CD4-positive, alpha-beta memory T cell (primary cell): Measurements from ENCODE around the gene ZNF48. TPM values are rescaled to one million over a fixed set of nuclear protein-coding genes. Genes with fewer than 3 reads are reported as not detected.

Source experiments
- CTCF ChIA-PET: fragments of 350-600 bp; sonication (Branson Sonifier 250); formaldehyde crosslinking; loops from one replicate; lab custom pipeline; 2021; ENCODE audit warnings: inconsistent platforms; ENCODE audit not compliant: partially characterized antibody; lab: Charles Lee
- POLR2A ChIA-PET: fragments of 350-600 bp; sonication (Branson Sonifier 250); formaldehyde crosslinking; loops from one replicate; lab custom pipeline; 2021; ENCODE audit not compliant: partially characterized antibody; lab: Charles Lee
- DNase-seq, 5 donors: peaks; one replicate each; pipeline versions ENCODE4 v3.0.0 to v3.0.0-alpha.2; 2020 to 2022; ENCODE audit warnings: mixed read lengths in 1 of 5
- H3K27ac ChIP-seq: one replicate; pipeline ENCODE4 v1.7.0; 2013; ENCODE audit warnings: low read depth, low read length
- H3K27me3 ChIP-seq: 2 replicates; pipeline ENCODE4 v1.7.0; 2013; ENCODE audit warnings: mild to moderate bottlenecking, low read length, moderate library complexity; ENCODE audit not compliant: insufficient read depth
- H3K36me3 ChIP-seq: 2 replicates; pipeline ENCODE4 v1.7.0; 2013; ENCODE audit warnings: mild to moderate bottlenecking, low read length, moderate library complexity; ENCODE audit not compliant: insufficient read depth
- H3K4me1 ChIP-seq: 2 replicates; pipeline ENCODE4 v1.7.0; 2013; ENCODE audit warnings: mild to moderate bottlenecking, low read length, moderate library complexity; ENCODE audit not compliant: insufficient read depth
- H3K4me3 ChIP-seq, 2 donors: one replicate each; pipeline ENCODE4 v1.7.0; 2013; ENCODE audit warnings: low read length in 2 of 2, mild to moderate bottlenecking in 1 of 2
- H3K9me3 ChIP-seq, 2 donors: one replicate each; pipeline ENCODE4 v1.7.0; 2013; ENCODE audit warnings: low read length in 2 of 2, control low read depth in 1 of 2; ENCODE audit not compliant: control insufficient read depth in 1 of 2
- H3K27ac Mint-ChIP-seq, 7 donors: one replicate each; pipeline ENCODE4 v1.8.0; 2020 to 2021; ENCODE audit warnings: mixed read lengths in 7 of 7, mild to moderate bottlenecking in 6 of 7, inconsistent platforms in 3 of 7, moderate library complexity in 3 of 7
- H3K27me3 Mint-ChIP-seq, 2 donors: one replicate each; pipeline ENCODE4 v1.8.0; 2020 to 2021; ENCODE audit warnings: mixed read lengths in 2 of 2
- H3K36me3 Mint-ChIP-seq, 2 donors: one replicate each; pipeline ENCODE4 v1.8.0; 2020 to 2021; ENCODE audit warnings: mixed read lengths in 2 of 2, inconsistent platforms in 1 of 2, mild to moderate bottlenecking in 1 of 2
- H3K4me1 Mint-ChIP-seq, 4 donors: one replicate each; pipeline ENCODE4 v1.8.0; 2020 to 2021; ENCODE audit warnings: mixed read lengths in 4 of 4, mild to moderate bottlenecking in 1 of 4
- H3K4me3 Mint-ChIP-seq, 8 donors: one replicate each; pipeline ENCODE4 v1.8.0; 2020 to 2021; ENCODE audit warnings: mixed read lengths in 8 of 8, mild to moderate bottlenecking in 7 of 8, moderate library complexity in 6 of 8, inconsistent platforms in 3 of 8
- H3K9me3 Mint-ChIP-seq, 8 donors: one replicate each; pipeline ENCODE4 v1.8.0; 2020 to 2021; ENCODE audit warnings: mixed read lengths in 8 of 8, mild to moderate bottlenecking in 5 of 8, inconsistent platforms in 3 of 8, moderate library complexity in 1 of 8
- intact Hi-C: fragments of 100-400 bp; cut with micrococcal nuclease; formaldehyde crosslinking; loops from one replicate; pipeline ENCODE4 v1.15.1; 2023
- polyA plus RNA-seq, 2 donors: library from polyadenylated mRNA; unstranded; fragments of 300-500 nt; fragmentation: Illumina TruSeq; gene quantifications; one replicate each; pipeline ENCODE4 v1.2.3, GENCODE V29; 2021
- total RNA-seq, 2 experiments: library from RNA; stranded (reverse); gene quantifications; one replicate each; pipeline ENCODE4 v1.2.3, GENCODE V29; 2021

The ZNF48 gene
- total and polyA plus RNA-seq, 4 experiments from 2014 or later: 5.5 to 16.7 (median 13.2) TPM

DNA sequence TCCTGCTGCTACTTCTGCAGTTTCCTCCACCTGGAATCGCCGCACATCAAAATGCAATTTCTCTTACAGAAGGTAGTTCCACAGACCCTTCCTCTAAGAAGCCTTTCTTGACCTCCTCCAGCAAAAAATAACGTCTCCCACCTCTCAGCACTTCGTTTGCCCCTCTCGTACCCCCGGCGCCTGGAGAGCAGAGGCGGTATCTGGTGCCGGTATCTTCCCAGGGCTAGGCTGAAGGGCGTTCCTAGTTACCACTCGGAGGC, 34.1 kb downstream of the ZNF48 start:
- Histone ChIP-seq H3K36me3 (peaks cover 13% of the 10 kb centered on the region), H3K4me3 (peak overlapping the region; percentile 76 to 84), H3K27me3 (no peaks in the 10 kb centered on the region), H3K4me1 (peaks cover 27% of the 10 kb centered on the region), H3K9me3 (no peaks in the 10 kb centered on the region), H3K27ac (peak overlapping the region; percentile 72)
- no peaks in the 10 kb centered on the region for H3K27me3 Mint-ChIP-seq
- ChIA-PET POLR2A (interaction anchor here (0.6 to 3.0 kb wide), 46 partner anchors 10 to 364 kb away, joined by 3 to 91 read pairs (median 8); partner anchors contain the start of genes ALDOA, CD2BP2, CORO1A and FBRS), CTCF (interaction anchor here (0.6 to 2.6 kb wide), 51 partner anchors 7 to 364 kb away, joined by 3 to 39 read pairs (median 5); partner anchors contain the start of genes ALDOA, SEPHS2, ZNF688 and ZNF689)
- no peak overlapping the region for H3K27ac Mint-ChIP-seq
- DNase-seq: no peak
- H3K4me3 Mint-ChIP-seq: no peak overlapping the region
- H3K9me3 Mint-ChIP-seq: no peaks in the 10 kb centered on the region
- intact Hi-C loops: no loop called here
- peaks cover 12 to 23% (median 18%) of the 10 kb centered on the region in 4 donors for H3K4me1 Mint-ChIP-seq
- H3K36me3 Mint-ChIP-seq: peaks cover 15 to 20% of the 10 kb centered on the region in 2 donors

DNA sequence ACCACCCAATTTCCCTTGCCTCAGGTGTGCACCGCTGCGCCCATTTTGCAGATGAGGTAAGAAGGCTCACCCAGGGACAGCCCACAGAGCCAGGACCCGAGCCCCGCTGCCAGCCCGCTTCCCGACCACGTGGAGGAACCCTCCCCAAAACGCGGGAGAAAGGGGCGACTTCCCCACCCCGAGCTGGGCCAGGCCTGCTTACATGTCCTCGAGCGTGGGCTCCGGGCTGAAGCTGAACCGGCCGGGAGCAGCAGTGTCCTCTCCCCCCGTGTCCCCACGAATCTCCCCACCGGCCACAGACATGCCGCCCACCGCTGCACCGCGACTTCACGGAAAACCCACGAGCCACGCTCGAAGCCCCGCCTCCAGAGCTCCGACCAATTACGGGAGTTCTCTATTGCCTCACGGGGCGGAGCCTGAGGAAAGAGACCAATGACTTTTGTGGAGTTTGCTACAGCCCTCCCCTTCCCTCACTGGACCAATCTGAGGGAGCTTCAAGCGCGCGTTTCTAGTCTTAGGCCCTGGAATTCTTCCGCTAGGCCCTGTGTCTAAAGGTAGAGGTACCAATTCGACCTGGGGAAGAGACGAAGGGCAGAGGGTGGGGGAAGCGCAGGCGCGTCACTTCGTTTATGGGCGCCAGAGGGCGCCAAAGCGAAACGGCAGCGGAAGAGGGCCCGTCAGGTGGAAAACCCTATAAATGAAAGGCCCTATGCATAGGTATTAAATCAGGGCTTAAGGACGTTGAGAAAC, 34.6 kb downstream of the ZNF48 start, which contains the start of gene DCTPP1:
Gene DCTPP1 (minus strand): TSS at position 353 of the 750 bp plus-strand sequence. CDS start 50 bp downstream, at position 303.
- peaks cover 15 to 16% of the 10 kb centered on the region in 2 donors for H3K36me3 Mint-ChIP-seq
- no peaks in the 10 kb centered on the region for H3K27me3 ChIP-seq
- peak within 1 kb of the TSS in 2 of 7 donors; percentile 70 to 84 for H3K27ac Mint-ChIP-seq
- peak within 1 kb of the TSS; percentile 72 for H3K27ac ChIP-seq
- CTCF ChIA-PET: interaction anchor here (0.6 to 2.6 kb wide), 55 partner anchors 8 to 364 kb away, joined by 3 to 39 read pairs (median 5); partner anchors contain the start of genes ALDOA, CORO1A, SEPHS2 and ZNF688
- intact Hi-C loops: loop anchor here (1.0 to 2.0 kb wide), 12 partner anchors 12 to 228 kb away; partner anchors contain the start of genes FBRS, ITGAL, SEPHS2 and ZNF764
- peak; percentile 95 to 99 (median 98) for DNase-seq
- H3K4me3 Mint-ChIP-seq: peak within 1 kb of the TSS in 1 of 8 donors; percentile 35
- H3K4me1 Mint-ChIP-seq: peaks cover 17 to 28% (median 21%) of the 10 kb centered on the region in 4 donors
- no peaks in the 10 kb centered on the region for H3K27me3 Mint-ChIP-seq
- H3K4me1 ChIP-seq: peaks cover 32% of the 10 kb centered on the region
- peaks cover 8% of the 10 kb centered on the region for H3K36me3 ChIP-seq
- no peaks in the 10 kb centered on the region for H3K9me3 ChIP-seq
- H3K4me3 ChIP-seq: peak within 1 kb of the TSS; percentile 76 to 84
- H3K9me3 Mint-ChIP-seq: no peaks in the 10 kb centered on the region
- POLR2A ChIA-PET: interaction anchor here (0.6 to 3.0 kb wide), 50 partner anchors 11 to 1446 kb away, joined by 3 to 91 read pairs (median 8); partner anchors contain the start of genes ALDOA, CD2BP2, CORO1A and FBRS

DNA sequence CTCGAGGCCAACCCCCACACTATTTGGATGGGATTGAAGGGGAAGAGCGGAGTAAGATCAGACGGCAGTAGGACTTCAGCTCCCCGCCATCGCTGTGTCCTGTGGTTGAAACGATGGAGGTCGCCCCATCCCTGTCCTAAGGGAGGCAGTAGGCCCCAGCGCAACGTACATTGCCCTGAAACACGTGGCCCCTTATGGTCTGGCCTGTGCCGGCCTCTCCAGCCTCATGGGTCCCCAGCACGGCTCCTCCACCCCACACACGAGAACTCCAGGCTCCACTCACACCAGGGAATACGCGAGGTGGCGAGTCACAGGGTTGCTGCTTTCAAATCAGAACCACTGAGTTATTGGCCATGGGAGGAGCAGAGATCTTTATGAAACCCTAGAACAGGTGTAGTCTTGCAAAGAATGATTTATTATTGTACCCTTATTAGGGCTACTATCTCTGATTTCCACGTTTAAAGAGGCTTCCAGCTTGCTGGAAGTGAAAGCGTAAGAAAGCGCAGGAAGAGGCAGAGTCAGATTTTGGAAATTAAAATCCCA, 35.3 kb downstream of the ZNF48 start:
- peaks cover 15% of the 10 kb centered on the region in 2 donors for H3K36me3 Mint-ChIP-seq
- Histone ChIP-seq H3K36me3 (peaks cover 8% of the 10 kb centered on the region), H3K27ac (peak overlapping the region; percentile 59), H3K9me3 (no peaks in the 10 kb centered on the region), H3K4me3 (no peak overlapping the region), H3K27me3 (no peaks in the 10 kb centered on the region), H3K4me1 (peaks cover 32% of the 10 kb centered on the region)
- ChIA-PET CTCF (interaction anchor here (0.5 to 2.6 kb wide), 43 partner anchors 10 to 327 kb away, joined by 3 to 39 read pairs (median 6); partner anchors contain the start of genes CORO1A, SEPHS2, ZNF688 and ZNF689), POLR2A (interaction anchor here (0.6 to 3.0 kb wide), 44 partner anchors 11 to 1447 kb away, joined by 3 to 91 read pairs (median 8); partner anchors contain the start of genes ALDOA, CD2BP2, CORO1A and FBRS)
- no peak overlapping the region for H3K4me3 Mint-ChIP-seq
- no peaks in the 10 kb centered on the region for H3K27me3 Mint-ChIP-seq
- intact Hi-C loops: loop anchor here (1.0 to 2.0 kb wide), 12 partner anchors 12 to 228 kb away; partner anchors contain the start of genes FBRS, ITGAL, SEPHS2 and ZNF764
- no peak overlapping the region for H3K27ac Mint-ChIP-seq
- no peak for DNase-seq
- no peaks in the 10 kb centered on the region for H3K9me3 Mint-ChIP-seq
- peaks cover 20 to 31% (median 23%) of the 10 kb centered on the region in 4 donors for H3K4me1 Mint-ChIP-seq

DNA sequence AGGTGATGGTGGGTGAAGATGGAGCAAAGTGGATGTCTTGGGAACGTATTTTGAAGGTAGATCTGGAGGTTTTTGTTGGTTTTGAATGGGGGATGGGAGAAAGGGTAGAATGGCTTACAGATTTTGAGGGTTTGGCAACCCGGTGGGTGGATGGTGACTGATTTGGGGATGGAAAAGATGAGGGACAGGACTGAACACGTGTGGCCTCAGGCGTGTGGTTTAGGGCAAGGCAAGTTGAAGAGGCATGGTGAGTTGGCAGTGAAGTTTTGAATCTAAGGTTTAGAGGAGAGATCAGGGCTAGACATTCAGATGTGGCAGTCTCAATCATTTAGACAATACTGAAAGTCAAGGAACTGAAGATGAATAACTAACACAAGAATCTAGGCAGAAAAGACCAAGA, 39.6 kb downstream of the ZNF48 start:
- H3K27ac ChIP-seq: no peak overlapping the region
- Mint-ChIP-seq H3K36me3 (no peaks in the 10 kb centered on the region), H3K9me3 (no peaks in the 10 kb centered on the region), H3K4me1 (peaks cover 9 to 21% (median 18%) of the 10 kb centered on the region in 4 donors), H3K27me3 (no peaks in the 10 kb centered on the region), H3K27ac (peak overlapping the region; percentile 10 to 91 (median 72)), H3K4me3 (peak overlapping the region in 3 of 8 donors; percentile 1 to 6 (median 3))
- intact Hi-C loops: no loop called here
- H3K9me3 ChIP-seq: no peaks in the 10 kb centered on the region
- no peak overlapping the region for H3K4me3 ChIP-seq
- H3K36me3 ChIP-seq: no peaks in the 10 kb centered on the region
- CTCF ChIA-PET: no interaction called here
- peaks cover 21% of the 10 kb centered on the region for H3K4me1 ChIP-seq
- POLR2A ChIA-PET: interaction anchor here (1.4 to 29.5 kb wide), 2 partner anchors 10 to 51 kb away, joined by 5 to 1162 read pairs; partner anchors contain the start of genes ITGAL and SEPHS2
- DNase-seq: no peak
- no peaks in the 10 kb centered on the region for H3K27me3 ChIP-seq

DNA sequence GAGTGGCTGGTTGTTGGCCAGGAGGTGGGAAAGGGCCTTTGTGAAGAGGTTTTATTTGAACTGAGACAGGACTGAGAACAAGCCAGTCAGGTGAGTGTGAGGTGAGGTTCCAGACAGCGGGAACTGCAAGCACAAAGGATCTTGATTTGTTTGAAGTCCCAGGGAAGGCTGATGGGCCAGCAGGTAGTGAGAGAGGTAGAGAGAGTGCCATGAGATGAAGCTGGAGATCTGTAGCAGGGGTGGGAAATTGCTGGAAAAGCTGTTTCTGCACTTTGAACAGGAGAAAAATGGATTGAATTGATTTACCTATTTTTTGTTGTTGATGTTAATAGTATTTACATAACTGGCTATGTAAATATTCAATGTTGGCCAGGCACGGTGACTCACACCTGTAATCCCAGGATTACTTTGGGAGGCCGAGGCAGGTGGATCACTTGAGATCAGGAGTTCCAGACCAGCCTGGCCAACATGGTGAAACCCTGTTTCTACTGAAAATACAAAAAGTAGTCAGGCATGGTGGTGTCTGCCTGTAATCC, 42.4 kb downstream of the ZNF48 start:
- DNase-seq: no peak
- no peaks in the 10 kb centered on the region for H3K36me3 Mint-ChIP-seq
- ChIA-PET POLR2A (interaction anchor here (29.5 kb wide), 1 partner anchor 48 kb away, joined by 1162 read pairs; the partner anchor contains the start of gene ITGAL), CTCF (interaction anchor here (0.6 to 1.3 kb wide), 2 partner anchors 12 to 139 kb away, joined by 3 to 4 read pairs; no protein-coding TSS in a partner anchor)
- Histone ChIP-seq H3K9me3 (no peaks in the 10 kb centered on the region), H3K27ac (no peak overlapping the region), H3K4me1 (peaks cover 13% of the 10 kb centered on the region), H3K27me3 (no peaks in the 10 kb centered on the region), H3K36me3 (no peaks in the 10 kb centered on the region), H3K4me3 (no peak overlapping the region)
- H3K27me3 Mint-ChIP-seq: no peaks in the 10 kb centered on the region
- H3K4me3 Mint-ChIP-seq: no peak overlapping the region
- no peaks in the 10 kb centered on the region for H3K9me3 Mint-ChIP-seq
- peaks cover 9 to 24% (median 17%) of the 10 kb centered on the region in 4 donors for H3K4me1 Mint-ChIP-seq
- intact Hi-C loops: no loop called here
- peak overlapping the region in 2 of 7 donors; percentile 64 to 78 for H3K27ac Mint-ChIP-seq

DNA sequence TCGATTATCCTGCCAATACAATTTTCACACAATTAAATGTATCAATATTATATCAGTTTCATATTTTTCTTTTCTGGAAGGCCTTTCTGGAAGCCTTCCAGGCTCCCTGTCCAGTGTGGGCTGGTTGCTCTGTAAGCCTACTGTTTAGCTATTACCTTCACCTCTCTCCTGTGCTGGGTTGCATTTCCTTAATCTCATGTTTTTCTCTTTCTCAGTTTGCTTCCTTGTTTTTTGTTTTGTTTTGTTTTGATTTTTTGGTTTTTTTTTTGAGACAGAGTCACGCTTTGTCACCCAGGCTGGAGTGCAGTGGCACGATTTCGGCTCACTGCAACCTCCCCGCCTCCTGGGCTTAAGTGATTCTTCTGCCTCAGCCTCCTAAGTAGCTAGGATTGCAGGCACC, 43.6 kb downstream of the ZNF48 start:
- Mint-ChIP-seq H3K4me3 (no peak overlapping the region), H3K27me3 (no peaks in the 10 kb centered on the region), H3K27ac (peak overlapping the region in 2 of 7 donors; percentile 51 to 60), H3K4me1 (peaks cover 12 to 32% (median 22%) of the 10 kb centered on the region in 4 donors), H3K9me3 (no peaks in the 10 kb centered on the region), H3K36me3 (peaks cover 9 to 10% of the 10 kb centered on the region in 2 donors)
- H3K4me1 ChIP-seq: peaks cover 19% of the 10 kb centered on the region
- H3K36me3 ChIP-seq: no peaks in the 10 kb centered on the region
- intact Hi-C loops: no loop called here
- no peaks in the 10 kb centered on the region for H3K27me3 ChIP-seq
- no peaks in the 10 kb centered on the region for H3K9me3 ChIP-seq
- no peak for DNase-seq
- CTCF ChIA-PET: no interaction called here
- no peak overlapping the region for H3K27ac ChIP-seq
- H3K4me3 ChIP-seq: no peak overlapping the region
- POLR2A ChIA-PET: interaction anchor here (29.5 kb wide), 1 partner anchor 47 kb away, joined by 1162 read pairs; the partner anchor contains the start of gene ITGAL
